ENCODE measurements around the gene ZNF683.
"Not testable (repeated sequence)": the region's sequence is repeated elsewhere in the genome, so short reads cannot be mapped to it uniquely, and the experiment has no call there.

ZNF683 gene

GRCh38 chr1:26385063-26385462, 12.5 kb upstream of the ZNF683 start:
- not testable (repeated sequence) for DNase-seq

- no peak for DNase-seq
Observed at GRCh38 chr1:26384076-26384475, 11.5 kb upstream of the ZNF683 start.

GRCh38 chr1:26378879-26379251, 6.3 kb upstream of the ZNF683 start:
- no peak for DNase-seq

GRCh38 chr1:26378088-26378878, 5.7 kb upstream of the ZNF683 start:
- no peak for DNase-seq

GRCh38 chr1:26376050-26376449, 3.5 kb upstream of the ZNF683 start:
- no peak for DNase-seq

GRCh38 chr1:26375081-26375480, 2.5 kb upstream of the ZNF683 start:
- no peak for DNase-seq

- DNase-seq: not testable (repeated sequence)
Observed at GRCh38 chr1:26374361-26374760, 1.8 kb upstream of the ZNF683 start.

GRCh38 chr1:26373789-26374188, 1.2 kb upstream of the ZNF683 start:
- DNase-seq: no peak

- DNase-seq: no peak
Observed at GRCh38 chr1:26373281-26373680, 731 bp upstream of the ZNF683 start.

GRCh38 chr1:26372039-26372438, 511 bp downstream of the ZNF683 start:
- DNase-seq: no peak

GRCh38 chr1:26370591-26371382, 1.8 kb downstream of the ZNF683 start:
- DNase-seq: no peak

GRCh38 chr1:26368486-26368885, 4.1 kb downstream of the ZNF683 start:
- DNase-seq: no peak

GRCh38 chr1:26368006-26368405, 4.5 kb downstream of the ZNF683 start:
- DNase-seq: no peak

GRCh38 chr1:26367441-26367840, 5.1 kb downstream of the ZNF683 start:
- no peak for DNase-seq

- peak in 7 of 56 donors; percentile 3 to 28 (median 9) for DNase-seq
Observed at GRCh38 chr1:26364956-26365355, 7.6 kb downstream of the ZNF683 start.

- DNase-seq: peak in 37 of 56 donors; percentile 2 to 73 (median 24)
Observed at GRCh38 chr1:26363549-26364448, 8.8 kb downstream of the ZNF683 start.

- DNase-seq: no peak
Observed at GRCh38 chr1:26362331-26362730, 10.2 kb downstream of the ZNF683 start.

GRCh38 chr1:26361605-26362122, 10.9 kb downstream of the ZNF683 start:
- DNase-seq: no peak

GRCh38 chr1:26360807-26361604, 11.5 kb downstream of the ZNF683 start:
- DNase-seq: no peak

GRCh38 chr1:26359981-26360806, 12.4 kb downstream of the ZNF683 start:
- no peak for DNase-seq

All from nucleus accumbens (tissue), 56 donors.